Measurements from ENCODE around the gene RND3. TPM values are rescaled to one million over a fixed set of nuclear protein-coding genes. Genes with fewer than 3 reads are reported as not detected.

RND3 gene
- total and polyA plus RNA-seq, 7 donors, result 8.8 to 55.3 (median 11.7) TPM

DNA sequence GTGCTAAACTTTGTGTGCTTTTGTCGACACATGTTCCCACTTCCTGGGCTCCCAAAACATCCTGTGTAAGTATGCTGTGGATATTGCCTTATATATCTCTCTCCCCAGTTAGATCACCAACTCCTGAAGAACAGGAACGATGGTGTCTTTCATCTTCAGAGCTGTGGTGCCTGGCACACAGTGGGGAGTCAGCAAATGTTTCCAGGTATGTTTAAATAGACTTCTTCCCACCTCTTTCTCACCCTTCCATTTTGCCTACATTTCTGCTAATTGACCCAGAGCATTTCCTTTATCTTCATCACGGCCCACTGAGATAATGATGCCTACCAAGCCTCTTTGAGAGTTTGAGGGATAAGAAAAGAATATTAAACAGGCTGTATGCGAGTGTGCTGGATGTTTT, 60.7 kb downstream of the RND3 start:
- no peak for ATAC-seq
- DNase-seq, result no peak
- WGBS, 3 donors, result 82 to 94% (median 84%) methylated on average over 4 of the region's 4 CpGs
- intact Hi-C loops (cut with DNase I), result no loop called here
- Histone ChIP-seq H3K4me1 (no peaks in the 10 kb centered on the region), H3K27me3 (ENCODE audit: insufficient read depth in 3 of 3, low read length in 2 of 3) (no peaks in the 10 kb centered on the region), H3K9me3 (no peaks in the 10 kb centered on the region), H3K4me3 (no peak overlapping the region), H3K27ac (no peak overlapping the region), H3K36me3 (ENCODE audit: insufficient read depth in 1 of 2, low read depth in 1 of 2) (no peaks in the 10 kb centered on the region)
- TF ChIP-seq, protein P1, sequence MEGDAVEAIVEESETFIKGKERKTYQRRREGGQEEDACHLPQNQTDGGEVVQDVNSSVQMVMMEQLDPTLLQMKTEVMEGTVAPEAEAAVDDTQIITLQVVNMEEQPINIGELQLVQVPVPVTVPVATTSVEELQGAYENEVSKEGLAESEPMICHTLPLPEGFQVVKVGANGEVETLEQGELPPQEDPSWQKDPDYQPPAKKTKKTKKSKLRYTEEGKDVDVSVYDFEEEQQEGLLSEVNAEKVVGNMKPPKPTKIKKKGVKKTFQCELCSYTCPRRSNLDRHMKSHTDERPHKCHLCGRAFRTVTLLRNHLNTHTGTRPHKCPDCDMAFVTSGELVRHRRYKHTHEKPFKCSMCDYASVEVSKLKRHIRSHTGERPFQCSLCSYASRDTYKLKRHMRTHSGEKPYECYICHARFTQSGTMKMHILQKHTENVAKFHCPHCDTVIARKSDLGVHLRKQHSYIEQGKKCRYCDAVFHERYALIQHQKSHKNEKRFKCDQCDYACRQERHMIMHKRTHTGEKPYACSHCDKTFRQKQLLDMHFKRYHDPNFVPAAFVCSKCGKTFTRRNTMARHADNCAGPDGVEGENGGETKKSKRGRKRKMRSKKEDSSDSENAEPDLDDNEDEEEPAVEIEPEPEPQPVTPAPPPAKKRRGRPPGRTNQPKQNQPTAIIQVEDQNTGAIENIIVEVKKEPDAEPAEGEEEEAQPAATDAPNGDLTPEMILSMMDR (IDR thresholded peaks at IDR 0.05), result no peak

DNA sequence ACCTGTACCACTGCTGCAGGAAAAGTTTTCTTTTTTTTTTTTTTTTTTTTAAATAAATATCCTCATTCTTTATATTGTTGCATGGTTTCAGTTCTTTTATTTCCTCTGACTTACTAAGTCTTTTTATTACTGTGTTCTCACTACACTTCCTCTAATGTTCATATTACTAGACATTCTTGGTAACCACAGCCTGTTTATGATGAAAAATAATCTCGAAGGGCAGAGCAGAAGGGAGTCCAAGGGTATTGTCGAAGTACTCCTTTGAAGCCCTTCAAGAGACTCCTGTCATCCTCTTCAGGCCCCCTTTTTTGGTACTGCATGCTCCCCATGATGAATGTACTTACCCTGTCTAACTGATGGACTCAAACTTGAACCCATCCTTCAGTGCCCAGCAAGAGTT, 61.2 kb downstream of the RND3 start:
- DNase-seq, result no peak
- TF ChIP-seq, protein P1 (IDR thresholded peaks at IDR 0.05), result no peak
- H3K36me3 ChIP-seq (ENCODE audit: insufficient read depth in 1 of 2, low read depth in 1 of 2), result no peaks in the 10 kb centered on the region
- H3K4me1 ChIP-seq, result no peaks in the 10 kb centered on the region
- 71 to 77% (median 75%) methylated on average over 2 of the region's 2 CpGs for WGBS, 3 donors
- H3K9me3 ChIP-seq, result no peaks in the 10 kb centered on the region
- H3K27ac ChIP-seq, result no peak overlapping the region
- H3K4me3 ChIP-seq, result no peak overlapping the region
- intact Hi-C loops (cut with DNase I), result no loop called here
- no peak for ATAC-seq
- H3K27me3 ChIP-seq (ENCODE audit: insufficient read depth in 3 of 3, low read length in 2 of 3), result no peaks in the 10 kb centered on the region

DNA sequence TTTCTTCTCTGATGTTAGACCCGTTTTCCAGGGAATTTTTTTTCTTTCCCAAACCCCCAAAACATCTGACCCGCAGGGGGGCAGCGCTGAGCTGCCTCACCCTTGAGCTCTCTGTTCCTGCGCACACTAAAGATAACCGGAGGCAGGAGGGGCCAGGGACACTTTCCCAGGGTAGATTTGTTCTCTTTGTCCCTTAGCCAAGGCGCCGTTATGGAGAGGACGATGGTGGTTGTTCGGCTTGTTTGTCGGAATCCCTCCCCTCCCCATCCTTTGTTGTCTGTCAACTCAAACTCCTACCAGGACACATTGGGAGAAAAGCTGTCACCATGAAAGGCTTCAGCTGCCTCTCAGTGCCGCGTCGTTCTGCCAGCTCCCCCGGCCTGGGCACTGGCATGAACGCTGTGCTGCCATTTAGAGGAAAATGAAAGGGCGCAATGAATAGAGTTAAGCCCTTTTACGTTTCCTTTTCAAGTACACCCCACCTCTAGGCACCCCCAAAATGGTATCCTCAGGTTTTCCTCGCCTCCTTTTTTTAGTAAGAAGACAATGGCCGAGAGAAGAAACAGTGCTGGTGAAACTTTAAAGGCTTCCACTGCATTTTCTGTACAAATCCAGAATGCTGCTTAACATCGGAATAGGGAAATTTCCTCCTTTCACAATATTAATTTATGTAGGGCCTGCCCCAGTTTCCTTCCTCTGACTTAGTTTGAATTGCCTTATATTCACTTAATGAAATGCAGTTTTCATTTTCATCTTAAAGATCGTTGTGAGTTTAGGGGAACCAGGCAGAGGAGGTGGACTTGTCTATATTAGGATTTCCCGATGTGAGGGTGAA, 62.1 kb downstream of the RND3 start:
- Histone ChIP-seq H3K9me3 (no peaks in the 10 kb centered on the region), H3K27ac (no peak overlapping the region), H3K36me3 (ENCODE audit: insufficient read depth in 1 of 2, low read depth in 1 of 2) (no peaks in the 10 kb centered on the region), H3K27me3 (ENCODE audit: insufficient read depth in 3 of 3, low read length in 2 of 3) (no peaks in the 10 kb centered on the region), H3K4me1 (no peaks in the 10 kb centered on the region), H3K4me3 (no peak overlapping the region)
- DNase-seq, result no peak
- no peak for ATAC-seq
- WGBS, 3 donors, result 71 to 77% (median 75%) methylated on average over 22 of the region's 22 CpGs
- intact Hi-C loops (cut with DNase I), result no loop called here
- TF ChIP-seq, protein P1 (IDR thresholded peaks at IDR 0.05), result no peak

DNA sequence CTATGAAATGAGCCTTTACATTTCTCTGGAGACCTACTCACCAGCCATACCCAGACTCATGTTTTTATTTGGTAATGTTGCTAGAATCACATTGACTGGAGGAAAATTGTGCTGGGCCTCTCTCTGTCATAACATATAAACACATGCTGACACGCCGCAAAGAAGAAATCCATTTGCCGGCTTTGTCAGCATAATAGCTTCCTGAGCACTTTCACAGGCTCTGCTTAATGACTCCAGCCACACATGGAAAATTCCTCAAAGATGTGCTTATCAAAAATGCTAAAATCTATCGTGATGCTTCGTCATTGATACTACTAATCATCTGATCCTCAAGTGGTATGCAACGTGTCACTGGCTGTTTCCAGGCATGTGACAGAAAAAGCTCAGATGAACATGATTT, 63.1 kb downstream of the RND3 start:
- TF ChIP-seq, protein P1 (IDR thresholded peaks at IDR 0.05), result no peak
- 74 to 76% (median 75%) methylated on average over 6 of the region's 6 CpGs for WGBS, 3 donors
- no peak for DNase-seq
- intact Hi-C loops (cut with DNase I), result no loop called here
- H3K36me3 ChIP-seq (ENCODE audit: insufficient read depth in 1 of 2, low read depth in 1 of 2), result no peaks in the 10 kb centered on the region
- H3K9me3 ChIP-seq, result no peaks in the 10 kb centered on the region
- no peaks in the 10 kb centered on the region for H3K4me1 ChIP-seq
- H3K27ac ChIP-seq, result no peak overlapping the region
- no peaks in the 10 kb centered on the region for H3K27me3 ChIP-seq (ENCODE audit: insufficient read depth in 3 of 3, low read length in 2 of 3)
- no peak for ATAC-seq
- H3K4me3 ChIP-seq, result no peak overlapping the region
